ENCODE results near the gene HBE1.

DNA sequence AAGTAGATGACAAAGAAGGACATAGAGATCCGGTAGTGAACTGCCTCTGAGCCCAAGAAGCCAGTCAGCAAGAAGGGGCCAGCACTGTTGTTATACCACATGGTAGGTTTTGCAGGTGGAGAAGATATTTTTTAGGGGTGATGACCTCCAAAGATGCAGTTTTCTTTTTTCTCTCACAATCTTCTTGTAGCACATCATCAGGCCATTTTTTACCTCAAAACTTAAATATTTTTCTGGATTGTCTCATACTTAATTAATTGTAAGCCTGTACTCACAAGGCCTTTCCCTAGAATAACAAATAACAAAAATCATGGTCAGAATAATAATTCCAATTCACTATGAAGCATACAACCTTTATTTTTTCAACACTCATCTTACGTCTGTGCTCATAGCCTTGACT lies 32.1 kb upstream of the HBE1 start, which contains the start of gene OR51B4:
- TF ChIP-seq, protein P1, sequence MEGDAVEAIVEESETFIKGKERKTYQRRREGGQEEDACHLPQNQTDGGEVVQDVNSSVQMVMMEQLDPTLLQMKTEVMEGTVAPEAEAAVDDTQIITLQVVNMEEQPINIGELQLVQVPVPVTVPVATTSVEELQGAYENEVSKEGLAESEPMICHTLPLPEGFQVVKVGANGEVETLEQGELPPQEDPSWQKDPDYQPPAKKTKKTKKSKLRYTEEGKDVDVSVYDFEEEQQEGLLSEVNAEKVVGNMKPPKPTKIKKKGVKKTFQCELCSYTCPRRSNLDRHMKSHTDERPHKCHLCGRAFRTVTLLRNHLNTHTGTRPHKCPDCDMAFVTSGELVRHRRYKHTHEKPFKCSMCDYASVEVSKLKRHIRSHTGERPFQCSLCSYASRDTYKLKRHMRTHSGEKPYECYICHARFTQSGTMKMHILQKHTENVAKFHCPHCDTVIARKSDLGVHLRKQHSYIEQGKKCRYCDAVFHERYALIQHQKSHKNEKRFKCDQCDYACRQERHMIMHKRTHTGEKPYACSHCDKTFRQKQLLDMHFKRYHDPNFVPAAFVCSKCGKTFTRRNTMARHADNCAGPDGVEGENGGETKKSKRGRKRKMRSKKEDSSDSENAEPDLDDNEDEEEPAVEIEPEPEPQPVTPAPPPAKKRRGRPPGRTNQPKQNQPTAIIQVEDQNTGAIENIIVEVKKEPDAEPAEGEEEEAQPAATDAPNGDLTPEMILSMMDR (IDR thresholded peaks at IDR 0.05), result no peak
- no peak for TF ChIP-seq POLR2A (IDR thresholded peaks at IDR 0.05)

Measured in Peyer's patch (tissue), 4 donors.